ENCODE results near the gene ARPC1A. TPM values are rescaled to one million over a fixed set of nuclear protein-coding genes. Genes with fewer than 3 reads are reported as not detected.
A peak's percentile ranks its signal among the peaks of the same experiment; 100 is the strongest.
"Not testable (repeated sequence)": the region's sequence is repeated elsewhere in the genome, so short reads cannot be mapped to it uniquely, and the experiment has no call there.

Gene ARPC1A
- total RNA-seq, 1 donor from 2014 or later, result 140 TPM

DNA sequence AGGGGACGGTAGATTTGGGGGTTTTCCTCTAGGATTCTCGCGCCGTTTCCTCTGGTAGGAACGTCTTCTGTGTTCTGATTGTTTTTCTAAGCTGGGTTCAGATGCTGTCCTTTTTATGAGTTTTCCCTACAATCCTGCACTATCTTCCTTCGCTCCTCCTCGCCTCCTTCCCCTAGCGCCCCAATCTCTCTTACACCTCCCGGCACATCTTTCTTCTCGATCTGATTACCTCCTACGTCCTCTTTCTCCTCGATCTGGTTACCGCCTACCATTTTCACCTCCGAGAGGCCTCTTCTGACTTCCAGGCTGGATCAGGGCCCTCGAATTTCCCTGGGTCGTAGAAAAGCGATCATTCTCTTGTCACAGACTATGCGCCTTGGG lies 83.5 kb downstream of the ARPC1A start:
- peaks cover 27% of the 10 kb centered on the region for H3K4me1 Mint-ChIP-seq (ENCODE audit: low read depth)
- H3K36me3 Mint-ChIP-seq (ENCODE audit: insufficient read depth), result peaks cover 15% of the 10 kb centered on the region
- H3K27me3 Mint-ChIP-seq, result no peaks in the 10 kb centered on the region
- H3K9me3 Mint-ChIP-seq (ENCODE audit: low read depth), result no peaks in the 10 kb centered on the region
- peak overlapping the region; percentile 93 for H3K4me3 Mint-ChIP-seq (ENCODE audit: low read depth)
- no peak for DNase-seq (ENCODE audit: low spot score, unreplicated experiment)
- H3K27ac Mint-ChIP-seq, result peak overlapping the region; percentile 100
- TF ChIP-seq, protein P1, sequence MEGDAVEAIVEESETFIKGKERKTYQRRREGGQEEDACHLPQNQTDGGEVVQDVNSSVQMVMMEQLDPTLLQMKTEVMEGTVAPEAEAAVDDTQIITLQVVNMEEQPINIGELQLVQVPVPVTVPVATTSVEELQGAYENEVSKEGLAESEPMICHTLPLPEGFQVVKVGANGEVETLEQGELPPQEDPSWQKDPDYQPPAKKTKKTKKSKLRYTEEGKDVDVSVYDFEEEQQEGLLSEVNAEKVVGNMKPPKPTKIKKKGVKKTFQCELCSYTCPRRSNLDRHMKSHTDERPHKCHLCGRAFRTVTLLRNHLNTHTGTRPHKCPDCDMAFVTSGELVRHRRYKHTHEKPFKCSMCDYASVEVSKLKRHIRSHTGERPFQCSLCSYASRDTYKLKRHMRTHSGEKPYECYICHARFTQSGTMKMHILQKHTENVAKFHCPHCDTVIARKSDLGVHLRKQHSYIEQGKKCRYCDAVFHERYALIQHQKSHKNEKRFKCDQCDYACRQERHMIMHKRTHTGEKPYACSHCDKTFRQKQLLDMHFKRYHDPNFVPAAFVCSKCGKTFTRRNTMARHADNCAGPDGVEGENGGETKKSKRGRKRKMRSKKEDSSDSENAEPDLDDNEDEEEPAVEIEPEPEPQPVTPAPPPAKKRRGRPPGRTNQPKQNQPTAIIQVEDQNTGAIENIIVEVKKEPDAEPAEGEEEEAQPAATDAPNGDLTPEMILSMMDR (IDR thresholded peaks at IDR 0.05; ENCODE audit: unreplicated experiment), result no peak

DNA sequence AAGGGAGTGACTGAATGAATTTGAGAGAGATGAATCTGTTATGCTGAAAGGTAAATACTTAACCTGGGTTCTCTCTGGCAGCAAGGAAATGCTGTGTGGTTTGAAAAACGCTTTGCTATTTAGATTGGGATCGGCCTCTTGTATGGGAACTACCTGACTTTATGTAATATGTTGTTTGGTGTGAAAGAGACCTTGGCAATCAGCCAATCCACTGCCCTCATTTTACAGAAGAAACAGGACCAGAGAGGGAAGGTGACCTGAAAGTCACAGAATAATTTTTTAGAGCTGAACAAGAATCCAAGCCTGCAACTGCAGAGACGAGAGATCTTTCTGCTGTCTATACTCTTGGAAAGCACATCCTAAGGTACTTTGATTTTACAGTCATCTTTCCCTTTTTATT lies 84.1 kb downstream of the ARPC1A start:
- H3K36me3 Mint-ChIP-seq (ENCODE audit: insufficient read depth), result peaks cover 16% of the 10 kb centered on the region
- DNase-seq (ENCODE audit: low spot score, unreplicated experiment), result no peak
- peak overlapping the region; percentile 93 for H3K4me3 Mint-ChIP-seq (ENCODE audit: low read depth)
- peak overlapping the region; percentile 100 for H3K27ac Mint-ChIP-seq
- no peaks in the 10 kb centered on the region for H3K27me3 Mint-ChIP-seq
- H3K9me3 Mint-ChIP-seq (ENCODE audit: low read depth), result no peaks in the 10 kb centered on the region
- H3K4me1 Mint-ChIP-seq (ENCODE audit: low read depth), result peaks cover 27% of the 10 kb centered on the region
- TF ChIP-seq, protein P1 (IDR thresholded peaks at IDR 0.05; ENCODE audit: unreplicated experiment), result no peak

DNA sequence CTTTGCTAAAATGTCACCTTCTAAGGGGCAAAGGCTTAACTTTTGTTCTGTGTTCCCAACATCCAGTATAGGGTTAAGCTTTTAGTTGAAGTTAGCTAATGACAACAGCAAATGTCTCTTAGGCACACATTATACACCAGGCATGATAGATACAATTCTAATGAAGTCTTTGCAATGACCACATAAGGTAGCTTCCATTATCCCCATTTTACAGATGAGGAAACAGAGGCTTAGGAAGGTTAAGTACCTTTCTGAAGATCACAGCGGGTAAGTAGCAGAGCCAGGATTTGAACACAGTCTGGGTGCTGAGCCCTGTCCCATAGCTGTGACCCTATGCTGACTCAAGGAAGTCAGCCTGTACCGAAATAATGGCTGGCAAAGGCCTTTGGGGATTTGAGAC lies 84.9 kb downstream of the ARPC1A start:
- TF ChIP-seq, protein P1 (IDR thresholded peaks at IDR 0.05; ENCODE audit: unreplicated experiment), result no peak
- no peaks in the 10 kb centered on the region for H3K9me3 Mint-ChIP-seq (ENCODE audit: low read depth)
- H3K36me3 Mint-ChIP-seq (ENCODE audit: insufficient read depth), result peaks cover 21% of the 10 kb centered on the region
- H3K27ac Mint-ChIP-seq, result peak overlapping the region; percentile 44
- no peak for DNase-seq (ENCODE audit: low spot score, unreplicated experiment)
- peak overlapping the region; percentile 93 for H3K4me3 Mint-ChIP-seq (ENCODE audit: low read depth)
- H3K4me1 Mint-ChIP-seq (ENCODE audit: low read depth), result peaks cover 27% of the 10 kb centered on the region
- no peaks in the 10 kb centered on the region for H3K27me3 Mint-ChIP-seq

DNA sequence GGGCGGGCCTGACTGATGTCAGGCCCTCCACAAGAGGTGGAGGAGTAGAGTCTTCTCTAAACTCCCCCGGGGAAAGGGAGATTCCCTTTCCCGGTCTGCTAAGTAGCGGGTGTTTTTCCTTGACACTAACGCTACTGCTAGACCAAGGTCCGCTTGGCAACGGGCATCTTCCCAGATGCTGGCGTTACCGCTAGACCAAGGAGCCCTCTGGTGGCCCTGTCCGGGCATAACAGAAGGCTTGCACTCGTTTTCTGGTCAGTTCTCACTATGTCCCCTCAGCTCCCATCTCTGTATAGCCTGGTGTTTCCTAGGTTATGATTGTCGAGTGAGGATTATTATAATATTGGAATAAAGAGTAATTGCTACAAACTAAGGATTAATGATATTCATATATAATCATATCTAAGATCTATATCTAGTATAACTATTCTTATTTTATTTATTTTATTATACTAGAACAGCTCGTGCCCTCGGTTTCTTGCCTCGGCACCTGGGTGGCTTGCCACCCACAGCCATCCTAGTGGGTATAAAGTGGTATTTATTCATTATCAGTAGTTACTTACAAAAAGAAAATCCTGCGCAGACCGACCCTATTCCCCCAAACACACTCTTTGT lies 89.9 kb downstream of the ARPC1A start:
- H3K4me1 Mint-ChIP-seq (ENCODE audit: low read depth); H3K27me3 Mint-ChIP-seq; H3K4me3 Mint-ChIP-seq (ENCODE audit: low read depth); H3K9me3 Mint-ChIP-seq (ENCODE audit: low read depth); H3K27ac Mint-ChIP-seq; DNase-seq (ENCODE audit: low spot score, unreplicated experiment): not testable (repeated sequence)
- TF ChIP-seq, protein P1 (IDR thresholded peaks at IDR 0.05; ENCODE audit: unreplicated experiment), result peak; percentile 62
- H3K36me3 Mint-ChIP-seq (ENCODE audit: insufficient read depth), result peaks cover 32% of the 10 kb centered on the region

Other genes with a start within 250 kb of the ARPC1A start
- gene SMURF1, start 181.8 kb upstream of the ARPC1A start, total RNA-seq, result 31.9 and 32.1 TPM in 2 replicates
- gene KPNA7, start 117.8 kb upstream of the ARPC1A start, total RNA-seq, result 0.34 TPM in 1 of 2 replicates, not detected in the other
- not detected in 2 replicates for gene MYH16, start 53.1 kb upstream of the ARPC1A start, total RNA-seq
- 27.5 and 28.2 TPM in 2 replicates for gene ARPC1B, start 48.8 kb downstream of the ARPC1A start, total RNA-seq
- 128 TPM in 2 replicates for gene PDAP1, start 82.7 kb downstream of the ARPC1A start, total RNA-seq
- gene BUD31, start 83.1 kb downstream of the ARPC1A start, total RNA-seq, result 97.2 and 102 TPM in 2 replicates
- 12.0 and 16.8 TPM in 2 replicates for gene PTCD1, start 112.9 kb downstream of the ARPC1A start, total RNA-seq
- gene CPSF4, start 113.0 kb downstream of the ARPC1A start, total RNA-seq, result 77.4 and 86.9 TPM in 2 replicates
- 328 and 330 TPM in 2 replicates for gene ATP5MF, start 140.3 kb downstream of the ARPC1A start, total RNA-seq
- 26.7 and 27.4 TPM in 2 replicates for gene ZNF789, start 147.0 kb downstream of the ARPC1A start, total RNA-seq
- gene ZNF394, start 174.4 kb downstream of the ARPC1A start, total RNA-seq, result 23.7 and 24.8 TPM in 2 replicates
- gene ZKSCAN5, start 178.8 kb downstream of the ARPC1A start, total RNA-seq, result 14.7 and 15.2 TPM in 2 replicates
- gene FAM200A, start 226.2 kb downstream of the ARPC1A start, total RNA-seq, result 12.5 and 12.9 TPM in 2 replicates
- 70.9 and 72.6 TPM in 2 replicates for gene ZNF655, start 232.7 kb downstream of the ARPC1A start, total RNA-seq

Measured in progenitor cell of endocrine pancreas (in vitro differentiated cells).